GM19043 (cell line): ENCODE results near the gene CRYBB3.

Experiments
- ATAC-seq: cut with Tn5 transposase; IDR thresholded peaks from one replicate; pipeline ENCODE4 v1.9.1; 2021; ENCODE audit warnings: low read depth; ENCODE audit not compliant: unreplicated experiment

CRYBB3 gene

DNA sequence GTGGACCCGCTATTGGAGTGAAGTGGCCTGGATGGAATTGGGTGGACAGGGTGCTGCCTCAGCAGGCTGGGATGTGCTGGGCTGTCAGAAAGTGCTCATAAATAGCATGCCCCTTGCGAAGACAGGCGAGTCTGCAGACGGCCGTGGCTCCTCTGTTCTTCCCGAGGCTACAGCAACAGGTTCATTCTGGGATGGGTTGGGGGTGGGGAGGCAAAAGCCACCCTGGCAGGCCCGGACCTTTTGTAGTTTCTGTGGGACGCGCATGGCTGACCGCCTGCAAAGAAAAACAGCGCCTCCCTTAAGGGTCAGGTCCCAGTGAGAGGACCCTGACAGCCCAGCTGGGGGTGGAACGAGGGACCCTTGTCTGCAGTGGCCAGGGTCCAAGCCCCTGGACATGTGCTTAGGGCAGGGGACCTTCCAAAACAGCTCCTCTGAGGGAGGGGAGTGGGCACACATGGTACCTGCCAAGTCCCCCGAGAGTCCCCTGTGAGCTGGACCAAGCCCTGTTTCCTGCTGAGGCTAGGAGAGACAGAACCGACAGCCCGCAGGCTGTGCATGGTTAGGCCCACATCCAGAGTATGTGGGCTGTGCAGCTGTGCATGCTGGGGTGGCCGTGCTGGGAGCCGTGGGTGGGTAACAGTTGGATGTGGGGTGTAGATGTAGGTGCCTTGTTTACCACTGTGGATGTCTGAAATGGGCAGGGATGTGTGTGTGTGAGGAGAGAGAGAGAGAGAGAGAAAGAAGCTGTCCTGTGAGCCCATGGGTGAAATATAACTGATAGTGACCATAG, at the start of gene CRYBB3:
Gene CRYBB3 (plus strand): TSS at position 128 of the 790 bp plus-strand sequence. CDS start 1,539 bp downstream, outside the sequence.
- no peak for ATAC-seq

DNA sequence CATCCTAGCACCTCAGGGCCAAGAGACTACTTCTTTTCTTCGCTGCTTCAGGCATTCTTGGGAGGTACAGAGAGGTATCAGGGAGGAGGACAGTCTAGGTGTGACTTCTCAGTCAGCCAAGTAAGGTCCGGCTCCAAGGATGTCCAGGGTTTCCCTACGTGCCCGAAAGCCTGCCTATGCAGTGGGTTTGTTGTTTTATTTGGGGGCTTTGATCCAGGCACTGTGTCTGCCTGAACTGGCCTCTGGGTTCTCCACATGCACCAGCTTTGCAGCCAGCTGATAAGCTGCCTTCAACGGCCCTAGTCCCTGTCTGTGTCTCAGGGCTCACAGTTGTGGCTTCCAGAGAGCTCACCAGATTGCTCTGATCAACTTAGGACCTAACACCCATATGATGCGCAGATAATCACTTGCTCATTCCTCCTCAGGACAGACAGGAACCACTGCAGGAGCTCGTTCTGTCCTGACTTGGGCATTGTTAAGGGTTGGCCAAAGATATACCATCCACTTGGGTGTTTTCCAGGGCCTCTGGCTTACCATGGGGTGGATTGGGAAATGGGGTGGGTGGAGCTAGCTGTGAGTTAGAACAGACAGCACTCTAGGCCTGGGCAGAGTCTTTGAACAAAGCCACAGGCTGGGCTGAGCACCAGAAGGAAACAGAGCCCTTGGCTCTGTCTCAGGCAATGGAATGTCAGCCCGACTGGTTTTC, 45.5 kb upstream of the CRYBB3 start:
- ATAC-seq: no peak

DNA sequence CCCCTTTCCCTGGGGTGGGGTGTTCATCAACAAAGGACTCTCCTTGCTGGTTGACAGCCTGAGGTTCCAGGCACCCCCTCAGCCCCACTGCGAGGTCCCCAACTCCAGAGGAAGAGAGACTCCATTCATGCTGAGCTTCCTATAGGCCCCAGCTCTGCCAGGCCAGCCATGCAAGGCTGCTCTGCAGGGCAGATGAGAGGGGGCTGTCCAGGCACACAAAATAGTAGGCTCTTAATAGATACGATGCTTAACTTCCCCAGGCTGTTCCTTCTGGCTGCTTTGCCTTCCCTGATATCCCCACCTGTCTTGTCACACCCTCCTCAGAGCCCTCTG, 45.0 kb upstream of the CRYBB3 start:
- no peak for ATAC-seq

DNA sequence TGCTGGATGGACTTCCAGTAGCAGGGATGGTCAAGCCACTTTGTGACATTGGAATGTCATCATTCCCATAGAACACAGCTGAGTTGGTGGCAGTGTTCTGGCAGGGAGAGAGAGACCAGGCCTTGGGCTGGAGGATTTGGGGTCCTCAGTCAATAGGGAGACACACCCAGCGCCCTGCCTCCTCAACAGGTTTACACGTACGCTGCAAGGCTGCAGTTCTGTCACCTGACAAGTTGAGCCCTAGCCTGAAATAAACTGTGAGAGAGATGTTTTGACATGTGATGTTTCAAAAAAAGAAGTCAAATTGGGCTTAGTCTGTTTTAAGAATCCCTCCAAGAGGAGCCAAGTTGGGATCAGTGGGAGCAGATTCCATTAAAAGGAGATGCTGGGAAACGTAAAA, 42.9 kb upstream of the CRYBB3 start:
- no peak for ATAC-seq

DNA sequence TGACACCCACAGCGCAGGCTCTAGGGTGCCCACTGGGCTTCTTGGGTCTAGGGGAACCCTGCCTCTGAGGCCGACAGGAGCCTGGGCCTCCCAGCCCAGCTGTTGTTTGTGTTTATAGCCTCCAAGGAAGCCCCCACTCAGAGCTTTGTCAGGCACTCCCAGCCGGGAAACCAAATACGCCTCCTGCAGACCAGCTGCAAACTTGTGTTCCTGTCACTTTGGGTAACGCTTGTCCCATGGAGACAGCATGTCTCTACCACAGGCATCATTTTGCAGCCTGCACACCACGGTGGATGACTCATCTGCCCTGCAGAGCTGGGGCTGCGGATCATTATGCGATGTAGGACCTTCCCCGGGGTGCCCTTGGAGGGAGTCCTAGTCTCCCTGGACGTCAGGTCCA, 40.6 kb upstream of the CRYBB3 start:
- no peak for ATAC-seq

DNA sequence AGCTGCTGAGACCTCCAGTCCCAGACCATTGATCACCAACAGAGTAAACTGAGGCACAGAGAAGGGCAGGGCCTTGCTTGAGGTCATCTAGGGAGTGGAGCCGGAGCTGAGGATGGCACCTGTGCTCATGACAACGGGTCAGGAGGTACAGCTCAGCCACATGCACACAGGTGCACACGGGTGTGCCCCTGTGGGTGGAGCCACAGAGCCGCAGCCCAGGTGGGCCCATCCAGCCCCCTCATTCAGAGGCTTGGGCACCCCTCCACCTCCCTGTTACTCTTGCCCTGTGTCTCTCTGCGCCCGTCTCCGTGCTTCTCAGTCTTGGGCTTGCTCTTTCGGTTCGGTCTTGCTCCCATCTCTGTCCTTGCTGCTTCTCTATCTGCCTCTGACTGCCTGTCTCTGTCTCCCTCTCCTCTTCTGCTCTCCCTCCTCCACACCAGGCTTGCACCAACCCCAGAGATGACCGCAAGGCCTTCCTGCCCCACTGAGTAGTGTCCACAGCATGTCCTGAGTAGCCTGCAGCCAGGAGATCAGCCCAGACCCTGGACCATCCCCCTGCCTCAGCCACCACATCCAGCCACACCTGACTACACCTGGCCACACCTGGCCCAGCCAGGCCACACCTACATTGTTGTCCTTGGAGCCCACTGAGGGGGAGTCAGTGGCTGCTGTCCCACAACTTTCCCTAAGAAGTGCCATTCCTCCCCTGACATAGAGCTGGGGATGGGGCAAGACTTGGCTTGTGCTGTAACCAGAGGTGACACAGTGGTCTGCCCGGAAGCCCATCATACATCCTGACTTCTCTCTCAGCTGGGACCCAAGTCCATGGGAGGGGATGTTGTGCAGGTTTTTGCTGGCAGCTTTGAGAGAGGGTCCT, 39.3 kb upstream of the CRYBB3 start:
- ATAC-seq: no peak

DNA sequence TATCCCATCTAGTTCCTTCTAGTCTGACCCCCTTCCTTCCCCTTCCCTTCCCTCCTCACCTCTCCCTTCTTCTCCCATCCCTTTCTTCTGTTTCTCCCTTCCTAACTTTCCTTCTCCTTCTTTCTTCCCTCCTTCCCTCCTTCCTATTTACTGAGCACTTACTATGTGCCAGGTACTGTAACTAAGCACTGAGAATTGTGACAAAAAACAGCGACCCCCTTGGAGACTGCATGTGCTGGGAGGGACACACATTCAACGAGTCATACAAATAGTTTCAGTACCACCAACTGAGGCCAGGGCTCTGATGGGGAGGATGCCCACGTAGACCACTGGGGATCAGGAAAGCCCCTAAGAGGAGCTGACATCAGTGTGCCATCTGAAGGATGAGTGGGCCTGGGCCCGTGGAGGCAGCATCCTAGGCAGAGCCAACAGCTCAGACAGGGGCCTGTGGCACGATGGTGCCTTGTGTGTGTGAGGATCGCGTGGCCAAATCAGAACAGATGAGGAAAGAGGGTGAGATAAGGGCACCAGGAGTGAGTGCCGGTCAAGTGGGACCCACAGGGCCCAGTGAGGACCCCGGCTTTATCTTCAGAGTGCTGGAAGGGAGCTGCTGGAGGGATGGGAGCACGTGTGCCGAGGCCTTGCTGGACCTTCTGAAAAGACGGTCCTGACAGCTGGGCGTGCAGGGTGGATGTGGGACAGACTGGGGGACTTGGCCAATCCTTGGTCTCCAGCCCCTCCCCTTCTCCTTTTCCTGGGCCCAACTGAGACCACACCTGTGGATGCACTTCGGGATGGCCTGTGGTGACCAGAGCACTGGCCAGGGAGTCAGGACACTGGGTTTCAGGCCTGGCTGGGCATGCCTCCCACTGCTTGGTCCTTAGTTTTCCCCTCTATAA, 38.4 kb upstream of the CRYBB3 start:
- no peak for ATAC-seq

DNA sequence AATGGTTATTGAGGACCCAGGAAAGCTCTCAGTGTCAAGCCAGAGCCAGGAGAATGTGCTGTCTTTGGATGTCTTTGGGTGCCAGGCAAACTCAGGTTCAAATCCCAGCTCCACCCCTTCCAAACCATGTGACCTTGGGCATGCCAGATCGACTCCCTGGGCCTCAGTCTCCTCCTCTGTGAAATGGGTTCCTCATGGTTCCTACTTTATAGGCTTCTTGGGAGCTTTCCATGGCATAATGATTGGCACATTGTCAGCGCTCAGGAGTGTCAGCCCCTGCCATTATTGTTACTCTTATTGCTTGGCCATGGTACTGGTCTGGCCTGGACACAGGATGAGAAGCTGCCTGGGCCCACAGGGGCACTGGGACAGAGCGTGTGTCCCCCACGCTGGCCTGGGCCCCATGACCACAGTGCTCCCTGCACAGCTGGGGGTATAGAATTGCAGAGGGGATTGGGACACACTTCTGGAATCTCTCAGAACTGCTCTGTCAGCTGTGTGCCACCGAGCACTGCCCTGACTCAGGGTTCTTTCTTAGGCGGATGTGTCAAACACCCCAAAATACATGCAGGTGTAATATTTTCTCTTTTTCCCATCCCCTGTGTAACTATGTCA, 37.6 kb upstream of the CRYBB3 start:
- ATAC-seq: no peak

DNA sequence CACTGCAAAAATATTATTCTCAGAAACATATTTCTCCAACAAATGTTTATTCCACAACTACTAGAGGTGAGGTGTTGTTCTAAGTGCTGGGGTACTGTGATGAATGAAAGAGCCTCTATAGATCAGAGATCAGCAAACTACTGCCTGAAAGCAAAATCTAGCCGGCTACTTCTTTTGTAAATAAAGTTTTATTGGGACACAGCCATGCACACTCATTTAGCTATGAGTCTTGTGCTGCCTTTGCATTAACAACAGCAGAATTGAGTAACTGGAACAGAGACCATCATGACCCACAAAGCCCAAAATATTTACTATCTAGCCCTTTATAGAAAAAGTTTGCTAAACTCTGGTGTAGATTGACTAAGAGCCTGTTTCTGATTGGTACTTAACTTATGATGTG, 37.1 kb upstream of the CRYBB3 start:
- no peak for ATAC-seq

DNA sequence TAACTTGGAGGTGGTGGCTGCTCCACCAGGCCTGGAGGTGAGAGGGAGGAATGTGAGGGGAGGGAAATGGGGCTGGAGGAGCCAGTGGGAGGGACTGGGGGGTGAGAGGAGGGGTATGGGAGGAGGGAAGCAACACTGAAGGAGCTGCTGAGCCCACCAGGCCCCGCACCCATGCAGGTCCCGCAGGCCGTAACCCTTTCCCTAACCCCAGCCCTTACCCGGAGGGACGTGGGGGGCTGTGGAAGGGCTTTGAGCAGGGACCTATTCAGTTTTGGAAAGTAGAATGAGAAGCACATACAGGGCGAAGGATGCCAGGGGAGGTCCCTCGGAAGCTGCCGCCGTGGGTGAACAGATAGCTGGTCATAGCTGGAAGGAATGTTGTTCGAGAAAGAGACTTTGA, 33.9 kb upstream of the CRYBB3 start:
- ATAC-seq: no peak

DNA sequence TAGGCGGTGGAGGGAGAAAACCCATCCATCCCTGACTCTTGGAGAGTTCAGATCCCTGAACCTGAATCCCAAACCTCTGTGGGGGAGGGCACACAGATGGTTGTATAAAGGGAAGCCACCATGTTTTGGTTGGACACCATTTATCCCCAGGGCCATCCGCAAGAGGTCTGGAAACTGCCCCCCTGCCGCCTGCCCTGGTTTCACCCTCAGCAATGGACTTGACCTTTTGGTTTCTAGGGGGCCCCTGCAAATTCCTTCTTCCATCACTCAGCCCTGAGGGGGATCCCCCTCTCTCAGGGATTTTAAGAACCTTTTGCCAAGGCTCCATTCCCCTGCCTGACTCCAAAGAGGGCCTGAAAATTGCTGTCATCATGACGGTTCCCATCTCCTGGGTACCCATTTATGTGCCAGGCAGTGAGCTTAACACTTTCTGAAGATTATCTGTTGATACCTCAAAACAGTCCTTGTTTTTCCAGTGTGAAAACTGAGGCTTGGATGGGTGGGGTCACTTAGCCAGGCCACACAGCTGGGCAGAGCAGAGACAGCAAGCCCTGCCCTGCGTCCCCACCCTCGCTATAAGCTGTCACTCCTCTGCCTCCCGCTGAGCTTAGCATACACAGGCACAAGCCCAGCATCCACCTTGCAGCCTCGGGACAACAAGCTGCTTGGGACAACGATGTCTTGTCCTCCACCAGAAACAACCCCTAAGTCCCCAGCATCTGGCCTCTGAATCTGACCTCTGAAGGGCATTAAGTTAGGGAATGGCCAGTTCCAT, 33.2 kb upstream of the CRYBB3 start:
- ATAC-seq: no peak

DNA sequence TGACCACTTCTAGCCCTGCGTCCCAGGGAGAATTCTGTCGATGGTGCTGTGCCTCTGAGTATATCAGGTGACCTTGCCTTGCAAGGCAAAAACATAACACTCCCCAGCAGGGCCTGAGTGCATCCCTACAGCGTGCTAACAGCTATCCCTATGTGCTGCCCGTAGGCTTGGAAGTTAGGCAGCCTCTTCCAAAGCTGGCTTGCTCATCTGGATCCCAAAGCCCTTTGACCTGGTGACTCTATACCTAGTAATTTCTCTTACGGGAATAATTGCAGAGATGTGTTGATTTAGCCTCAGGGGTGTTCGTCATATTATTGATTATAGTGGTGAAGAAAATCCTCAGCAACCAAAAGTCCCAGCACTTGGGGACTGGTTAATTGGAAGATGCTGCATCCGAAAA, 32.6 kb upstream of the CRYBB3 start:
- no peak for ATAC-seq

DNA sequence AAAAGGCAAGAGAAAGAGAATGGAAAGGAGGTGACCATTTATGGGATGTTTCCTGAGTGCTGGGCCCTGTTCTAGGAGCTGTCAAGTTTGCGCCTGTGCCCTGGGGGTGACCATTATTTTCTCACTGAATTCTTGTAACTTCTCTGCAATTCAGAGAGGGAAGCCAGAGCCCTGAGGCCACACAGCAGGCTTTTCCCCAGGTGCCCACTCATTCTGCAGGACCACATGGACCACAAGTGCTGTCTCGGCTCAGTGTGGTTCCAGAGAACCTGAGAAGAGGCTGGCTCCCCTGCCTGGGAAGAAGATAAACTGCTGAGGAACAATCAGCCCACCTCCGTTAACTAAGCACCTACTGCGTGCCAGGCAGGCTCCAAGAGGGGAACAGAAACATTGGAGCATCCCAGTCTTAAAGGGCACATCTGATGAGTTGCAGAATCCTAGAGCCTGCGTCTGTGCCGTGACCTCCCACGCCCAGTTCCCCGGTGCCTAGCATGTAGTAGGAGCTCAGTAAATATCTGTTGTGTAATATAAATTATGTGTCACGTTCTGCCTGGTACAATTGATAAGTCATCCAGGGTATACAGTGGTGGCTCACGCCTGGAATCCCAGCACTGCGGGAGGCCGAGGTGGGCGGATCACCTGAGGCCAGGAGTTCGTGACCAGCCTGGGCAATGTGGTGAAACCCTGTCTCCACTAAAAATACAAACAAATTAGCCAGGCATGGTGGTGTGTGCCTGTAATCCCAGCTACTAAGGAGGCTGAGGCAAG, 31.6 kb upstream of the CRYBB3 start:
- no peak for ATAC-seq

DNA sequence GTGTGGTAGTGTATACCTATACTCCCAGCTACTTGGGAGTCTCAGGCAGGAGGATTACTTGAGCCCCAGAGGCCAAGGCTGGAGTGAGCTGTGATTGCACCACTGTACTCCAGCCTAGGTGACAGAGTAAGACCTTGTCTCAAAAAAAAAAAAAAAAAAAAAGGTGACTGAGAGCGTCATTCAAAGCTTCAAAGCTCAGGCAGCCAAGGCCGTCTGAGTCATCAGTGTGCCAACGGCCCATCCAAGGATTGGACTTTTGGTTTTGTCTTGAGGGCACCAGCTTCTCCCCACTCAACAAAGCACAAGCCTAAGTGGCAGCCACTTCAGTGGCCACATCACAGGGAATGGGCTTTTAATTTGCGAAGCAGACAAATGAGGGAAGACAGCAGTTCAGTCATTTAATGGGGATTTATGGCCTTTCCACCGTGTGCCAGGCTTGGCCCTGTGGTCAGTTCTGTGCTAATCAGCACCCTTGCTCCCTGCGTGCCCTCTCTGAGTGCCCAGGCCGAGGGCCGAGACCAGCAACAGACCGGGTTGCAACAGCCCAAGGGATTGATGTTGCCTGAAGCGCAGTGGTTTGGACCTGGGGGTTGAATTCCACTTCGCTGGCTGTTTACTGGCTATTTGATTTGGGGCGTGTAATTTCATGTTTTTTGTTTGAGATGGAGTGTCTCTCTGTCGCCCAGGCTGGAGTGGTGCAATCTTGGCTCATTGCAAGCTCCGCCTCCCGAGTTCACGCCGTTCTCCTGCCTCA, 30.2 kb upstream of the CRYBB3 start:
- ATAC-seq: no peak

DNA sequence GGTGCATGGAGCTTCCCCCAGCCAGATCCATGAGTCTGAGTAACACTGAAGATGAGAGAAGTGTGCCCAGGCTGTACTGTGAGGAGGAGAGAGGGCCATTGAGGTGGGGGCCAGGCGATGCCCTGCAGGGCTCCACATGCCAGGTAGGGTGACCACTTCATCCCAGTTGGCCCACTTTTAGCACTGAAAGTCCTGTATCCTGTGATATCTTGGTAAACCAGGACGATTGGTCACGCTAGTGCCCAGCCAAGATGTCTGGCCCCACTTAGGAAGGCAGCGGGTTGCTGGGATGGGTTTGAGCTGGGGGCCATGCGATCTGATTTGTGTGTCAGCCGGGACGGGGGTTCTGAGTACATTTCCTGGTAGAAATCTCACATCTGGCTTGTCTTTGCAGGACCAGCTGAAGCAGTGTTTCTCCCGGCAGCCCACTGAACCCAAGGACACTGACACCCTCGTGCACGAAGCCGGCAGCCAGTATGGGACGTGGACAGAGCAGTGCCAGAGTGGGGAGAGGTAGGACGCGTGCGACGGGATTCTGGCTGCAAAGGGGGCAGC, 29.2 kb upstream of the CRYBB3 start:
- no peak for ATAC-seq

DNA sequence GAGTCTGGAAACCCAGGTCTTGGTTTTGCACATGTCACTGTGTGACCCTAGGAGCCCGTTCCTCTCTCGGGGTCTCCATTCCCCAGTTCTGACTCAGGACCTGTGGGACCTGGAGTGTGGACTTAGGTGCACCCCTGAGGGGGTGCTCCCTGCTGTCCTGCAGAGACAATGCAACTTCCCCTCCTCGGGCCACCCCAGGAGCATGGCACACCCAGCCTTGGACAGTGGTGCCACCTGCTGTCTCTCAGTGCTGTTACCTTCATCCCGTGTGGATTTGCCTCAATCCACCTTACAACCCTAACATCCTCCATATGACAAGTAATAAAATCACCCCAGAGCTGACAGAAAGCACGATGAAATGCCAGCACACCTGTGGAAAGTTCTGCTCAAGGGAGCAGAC, 27.5 kb upstream of the CRYBB3 start:
- ATAC-seq: no peak

DNA sequence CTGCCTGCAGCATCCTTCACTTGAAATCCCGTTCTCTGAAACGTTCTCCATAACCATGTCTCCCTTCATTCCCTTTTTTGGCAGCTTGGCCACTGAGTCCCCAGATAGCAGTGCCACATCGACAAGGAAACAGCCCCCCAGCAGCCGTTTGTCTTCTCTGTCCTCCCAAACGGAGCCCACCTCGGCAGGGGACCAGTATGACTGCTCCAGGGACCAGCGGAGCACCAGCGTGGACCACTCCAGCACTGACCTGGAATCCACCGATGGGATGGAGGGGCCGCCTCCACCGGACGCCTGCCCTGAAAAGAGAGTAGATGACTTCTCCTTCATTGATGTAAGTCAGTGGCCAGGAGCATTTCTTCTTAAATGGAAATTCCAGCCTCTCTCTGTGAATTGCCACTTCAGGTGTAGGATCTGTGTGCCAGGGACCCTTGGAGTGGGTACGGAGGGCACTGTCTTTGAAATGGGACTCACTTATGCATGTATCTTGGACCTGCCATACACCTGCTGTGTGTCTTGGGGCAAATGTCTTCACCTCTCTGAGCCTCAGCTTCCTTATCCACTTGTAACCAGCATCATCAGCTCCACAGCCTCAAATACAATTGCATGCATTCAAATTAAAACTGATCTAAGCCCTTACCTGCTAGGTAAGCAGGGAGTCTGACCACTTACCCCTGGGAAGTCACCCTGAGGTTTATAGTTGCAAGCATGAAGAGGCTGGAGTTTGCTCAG, 25.3 kb upstream of the CRYBB3 start:
- ATAC-seq: no peak
